Measurements from ENCODE around the gene TMEM163.

- no peak for TF ChIP-seq CTCF (IDR thresholded peaks at IDR 0.05)
- TF ChIP-seq POLR2AphosphoS5 (IDR thresholded peaks at IDR 0.05), result no peak
These were observed 196.0 kb downstream of the TMEM163 start for GRCh38 chr2:134522496-134523455.

Data from stomach (tissue), 4 donors.